NCI-H1694 treated with DMSO at 0.1 percent for 48 hours (cell line): ENCODE data around the gene ZNF592.

Experiments
- DNase-seq: peaks from one replicate; lab custom pipeline; 2025; lab: John Stamatoyannopoulos, UW

The ZNF592 gene

GRCh38 chr15:84781495-84781894, 33.1 kb downstream of the ZNF592 start:
- no peak for DNase-seq

GRCh38 chr15:84782346-84782745, 34.0 kb downstream of the ZNF592 start:
- DNase-seq: no peak

- no peak for DNase-seq
Measured at GRCh38 chr15:84783493-84784251, 35.3 kb downstream of the ZNF592 start.

GRCh38 chr15:84784262-84784661, 35.9 kb downstream of the ZNF592 start:
- no peak for DNase-seq

- DNase-seq: no peak
Measured at GRCh38 chr15:84785053-84785452, 36.7 kb downstream of the ZNF592 start.

GRCh38 chr15:84788500-84788899, 40.1 kb downstream of the ZNF592 start:
- no peak for DNase-seq

- DNase-seq: no peak
Measured at GRCh38 chr15:84789762-84790161, 41.4 kb downstream of the ZNF592 start.

- DNase-seq: no peak
Measured at GRCh38 chr15:84790676-84791075, 42.3 kb downstream of the ZNF592 start.

- no peak for DNase-seq
Measured at GRCh38 chr15:84791763-84792162, 43.4 kb downstream of the ZNF592 start.

GRCh38 chr15:84793431-84794161, 45.2 kb downstream of the ZNF592 start:
- no peak for DNase-seq

- no peak for DNase-seq
Measured at GRCh38 chr15:84794162-84794547, 45.8 kb downstream of the ZNF592 start.

- DNase-seq: no peak
Measured at GRCh38 chr15:84795186-84795585, 46.8 kb downstream of the ZNF592 start.

- DNase-seq: no peak
Measured at GRCh38 chr15:84797212-84797611, 48.8 kb downstream of the ZNF592 start.

GRCh38 chr15:84797801-84798200, 49.4 kb downstream of the ZNF592 start:
- DNase-seq: no peak

GRCh38 chr15:84798436-84798946, 50.1 kb downstream of the ZNF592 start:
- no peak for DNase-seq

GRCh38 chr15:84799511-84800187, 51.3 kb downstream of the ZNF592 start:
- no peak for DNase-seq

- no peak for DNase-seq
Measured at GRCh38 chr15:84800365-84800806, 52.0 kb downstream of the ZNF592 start.

- DNase-seq: no peak
Measured at GRCh38 chr15:84804005-84804900, 55.9 kb downstream of the ZNF592 start.

- no peak for DNase-seq
Measured at GRCh38 chr15:84805221-84805620, 56.8 kb downstream of the ZNF592 start.

GRCh38 chr15:84807228-84807627, 58.8 kb downstream of the ZNF592 start:
- no peak for DNase-seq

GRCh38 chr15:84810073-84810840, 61.9 kb downstream of the ZNF592 start:
- no peak for DNase-seq
